ENCODE data around the gene PLAAT5.

DNA sequence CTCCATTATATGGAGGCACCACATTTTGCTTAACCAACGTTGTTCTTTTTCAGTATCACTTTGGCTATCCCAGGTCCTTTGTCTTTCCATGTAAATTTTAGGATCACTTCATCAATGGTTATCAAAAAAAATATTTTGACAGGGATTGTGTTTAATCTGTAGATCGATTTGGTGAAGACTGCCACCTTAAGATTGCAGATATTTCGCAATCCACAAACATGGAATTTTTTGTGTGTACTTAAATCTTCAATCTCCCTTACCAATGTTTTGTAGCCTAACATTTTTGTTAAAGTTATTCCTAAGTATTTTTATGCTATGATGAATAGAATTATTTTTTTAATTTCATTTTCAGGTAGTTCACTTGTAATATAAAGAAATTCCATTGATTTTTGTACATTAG is 18.6 kb downstream of the PLAAT5 start:
- TF ChIP-seq SPI1 (IDR thresholded peaks at IDR 0.05; ENCODE audit: low read depth, low read length) (no peak), POU2F2 (IDR thresholded peaks at IDR 0.05; ENCODE audit: low read depth, low read length) (no peak), POLR2A (IDR thresholded peaks at IDR 0.05; ENCODE audit: low read depth, low read length) (no peak), POLR2AphosphoS5 (IDR thresholded peaks at IDR 0.05; ENCODE audit: low read depth, low read length) (no peak), TAF1 (IDR thresholded peaks at IDR 0.05; ENCODE audit: low read depth, low read length) (no peak), PAX5 (IDR thresholded peaks at IDR 0.05; ENCODE audit: insufficient read depth, low read length, severe bottlenecking) (no peak)
